Anterior cingulate cortex (tissue), 58 donors: ENCODE data around the gene HSF2.

Source experiments
- DNase-seq, 58 donors: peaks; one replicate each; lab custom pipeline; 2025; lab: John Stamatoyannopoulos, UW

The HSF2 gene

DNA sequence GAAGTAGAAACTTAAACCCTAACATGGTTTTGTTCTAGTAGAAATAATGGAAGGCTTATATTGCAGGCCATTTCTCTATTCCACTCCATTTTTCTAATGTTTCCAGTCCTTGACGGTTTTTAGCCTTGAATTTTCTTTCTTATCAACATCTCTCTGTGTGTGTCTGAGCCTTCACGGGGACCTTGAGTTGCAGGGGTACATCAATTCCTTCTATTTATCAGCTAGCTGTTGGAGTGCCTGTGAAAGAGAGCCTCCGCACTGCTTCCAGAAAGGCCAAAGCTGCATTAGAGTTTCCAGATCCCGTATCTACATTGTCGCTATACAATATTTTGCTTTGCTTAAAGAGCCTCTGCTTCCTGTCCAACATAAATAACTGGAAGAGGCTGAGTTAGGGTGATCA is 5.4 kb upstream of the HSF2 start:
- no peak for DNase-seq

DNA sequence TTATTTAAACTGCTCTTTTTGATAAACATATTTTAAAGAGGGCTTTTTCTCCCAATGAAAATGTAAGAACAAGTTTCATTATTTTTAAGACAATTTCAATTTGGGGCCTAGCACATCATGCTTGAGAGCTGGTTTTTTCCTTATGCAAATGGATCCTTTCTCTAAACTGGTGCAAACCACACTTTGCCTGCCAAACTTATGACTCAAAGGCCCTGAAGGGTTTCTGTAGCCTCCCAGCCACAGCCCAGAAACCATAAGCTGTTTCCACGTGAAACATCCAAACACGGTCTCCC is 451 bp upstream of the HSF2 start:
- no peak for DNase-seq

DNA sequence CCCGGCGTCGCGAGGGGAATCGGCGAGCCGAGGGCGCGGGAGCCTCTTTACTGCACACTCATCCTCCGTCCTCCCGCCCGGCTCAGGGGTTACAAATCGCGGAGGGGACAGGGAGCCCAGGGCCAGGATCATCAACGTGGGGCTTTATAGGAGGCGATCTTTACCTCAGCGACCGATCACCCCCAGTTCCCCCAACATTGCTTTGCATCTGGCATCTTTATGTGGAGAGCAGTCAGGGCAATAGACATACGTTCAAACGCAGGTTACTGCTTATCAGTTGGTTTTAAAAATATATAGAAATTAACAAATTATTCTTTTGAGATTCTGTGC is 634 bp downstream of the HSF2 start:
- DNase-seq, result peak in 7 of 58 donors; percentile 6 to 42 (median 23)

DNA sequence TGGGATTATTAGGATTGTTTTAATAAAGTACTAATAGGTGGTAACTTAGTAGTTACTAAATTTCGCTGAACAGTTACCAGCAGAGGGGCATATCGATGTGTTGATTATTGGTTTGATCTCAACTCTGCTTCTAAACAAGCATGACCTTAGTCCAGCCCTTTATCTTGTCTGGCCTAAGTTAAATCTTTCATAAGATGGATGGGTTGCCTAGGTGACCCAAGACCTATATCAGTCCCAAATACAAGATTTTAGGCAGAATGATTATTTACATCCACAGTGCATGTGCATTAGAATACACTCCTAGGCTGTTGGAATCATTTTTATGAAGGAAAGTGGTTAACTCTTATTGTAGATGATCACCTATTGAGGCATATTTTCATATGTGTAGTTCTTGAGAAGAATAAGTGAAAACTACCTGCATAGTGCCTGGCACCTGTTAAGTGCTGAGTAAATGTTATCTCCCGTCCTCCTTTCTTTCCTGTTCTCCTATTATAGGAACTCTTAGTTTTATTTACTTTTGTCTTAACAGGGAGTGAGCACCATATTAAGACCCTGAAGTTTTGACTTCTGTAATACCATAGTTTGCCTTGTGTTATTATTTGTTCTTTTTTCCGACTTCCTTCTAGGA is 1.1 kb downstream of the HSF2 start:
- no peak for DNase-seq

DNA sequence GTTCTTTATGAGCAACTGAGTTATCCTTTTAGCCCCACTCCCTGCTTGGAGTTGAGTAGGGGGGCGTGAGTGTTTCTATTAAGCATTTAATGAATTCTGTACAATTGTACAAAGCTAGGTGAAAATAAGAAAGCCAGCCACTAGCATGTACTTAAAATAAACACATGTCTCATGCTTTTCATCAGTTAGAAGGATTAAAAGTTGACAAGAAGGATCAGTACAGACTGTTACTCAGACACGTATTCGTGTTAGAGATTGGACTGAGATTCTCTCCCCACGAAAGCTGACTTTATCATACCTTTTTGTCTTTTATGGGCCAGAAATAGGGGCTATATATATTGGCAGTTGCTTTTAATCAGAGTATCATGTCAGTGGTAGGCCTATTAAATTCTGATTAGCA is 1.7 kb downstream of the HSF2 start:
- no peak for DNase-seq

DNA sequence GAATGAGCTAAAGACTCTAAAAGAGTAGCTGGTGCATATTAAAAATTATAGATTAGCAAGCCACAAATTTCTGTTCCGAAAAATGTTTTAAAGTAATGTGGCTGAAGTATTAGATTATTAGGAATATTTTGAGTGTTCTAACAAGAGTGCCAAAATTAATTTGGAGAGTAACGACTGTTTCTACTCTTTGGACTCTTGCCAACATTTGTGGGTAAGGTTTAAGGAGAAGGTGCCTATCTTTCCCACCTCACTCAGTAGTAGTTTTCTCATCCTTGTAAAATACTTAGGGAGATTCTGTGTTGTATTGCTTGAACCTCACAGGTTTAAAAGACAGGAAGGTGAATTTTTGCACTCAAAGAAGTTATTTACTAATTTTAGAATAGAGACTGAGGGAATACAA is 5.0 kb downstream of the HSF2 start:
- DNase-seq, result no peak

DNA sequence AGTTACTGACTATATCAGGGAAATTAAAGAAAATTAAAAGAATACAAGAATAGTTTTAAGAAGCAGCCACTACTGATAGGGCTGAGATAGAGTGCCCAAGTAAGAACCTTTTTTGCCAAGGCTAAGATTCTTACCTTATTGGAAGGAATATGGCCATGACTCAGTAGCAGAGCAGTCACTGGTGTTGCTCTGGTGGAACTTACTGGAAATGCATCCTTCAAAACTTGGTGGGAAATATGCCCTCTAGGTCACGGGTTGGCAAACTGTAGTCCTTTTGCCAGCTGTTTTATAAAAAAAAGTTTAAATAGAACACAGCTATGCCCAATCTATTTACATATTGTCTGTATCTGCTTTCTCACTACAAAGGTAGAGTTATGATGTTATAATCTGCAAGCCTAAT is 6.0 kb downstream of the HSF2 start:
- no peak for DNase-seq

DNA sequence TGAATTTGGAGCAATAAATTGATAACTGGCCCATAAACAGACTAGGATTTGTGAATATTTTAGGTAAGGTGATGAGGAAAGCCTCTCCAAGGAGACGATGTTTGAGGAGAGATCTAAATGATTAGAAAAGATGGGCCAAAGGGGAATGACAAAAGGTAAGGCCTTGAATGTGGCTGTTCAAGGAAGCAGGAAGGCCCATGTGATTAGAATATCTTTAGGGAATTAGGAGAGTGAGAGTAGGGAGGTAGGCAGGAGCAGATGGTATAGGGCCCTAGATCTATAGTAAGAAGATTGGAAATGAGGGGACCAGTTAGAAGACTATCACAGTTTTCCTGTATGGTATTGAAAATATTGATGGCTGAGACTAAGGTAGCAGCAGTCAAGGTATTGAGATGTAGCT is 6.7 kb downstream of the HSF2 start:
- no peak for DNase-seq

DNA sequence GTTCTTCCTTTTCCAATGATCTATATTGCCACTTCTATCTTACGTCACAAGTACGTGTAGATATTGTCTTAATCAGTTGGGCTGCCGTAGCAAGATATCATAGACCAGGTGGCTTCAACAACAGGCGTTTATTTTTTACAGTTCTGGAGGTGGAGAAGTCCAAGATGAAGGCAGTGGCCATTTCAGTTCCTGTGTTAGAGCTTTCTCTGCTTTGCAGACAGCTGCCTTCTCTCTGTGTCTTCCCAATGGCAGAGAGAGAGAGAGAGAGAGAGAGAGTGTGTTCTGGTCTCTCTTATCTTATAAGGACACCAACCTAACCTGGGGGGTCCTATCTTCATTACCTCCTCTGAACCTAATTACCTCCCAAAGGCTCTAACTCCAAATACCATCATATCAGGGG is 8.3 kb downstream of the HSF2 start:
- no peak for DNase-seq

DNA sequence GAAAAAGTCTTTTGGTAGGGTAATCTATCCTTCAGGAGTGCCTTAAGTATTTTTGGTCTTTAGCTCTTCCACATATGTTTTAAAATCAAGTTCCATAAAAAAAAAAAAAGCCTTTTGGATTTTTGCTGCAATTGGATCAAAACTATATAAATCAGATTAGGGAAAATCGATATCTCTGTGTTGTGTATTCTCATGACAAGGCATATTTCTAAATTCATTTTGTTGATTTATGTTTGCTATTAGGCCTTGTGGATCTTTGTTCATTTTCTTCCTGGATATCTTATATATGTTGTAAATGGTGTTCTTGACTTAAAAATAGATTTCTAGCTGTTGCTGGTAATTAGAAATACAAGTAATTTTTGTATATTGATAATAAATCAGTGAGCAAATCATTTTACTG is 8.8 kb downstream of the HSF2 start:
- DNase-seq, result no peak

DNA sequence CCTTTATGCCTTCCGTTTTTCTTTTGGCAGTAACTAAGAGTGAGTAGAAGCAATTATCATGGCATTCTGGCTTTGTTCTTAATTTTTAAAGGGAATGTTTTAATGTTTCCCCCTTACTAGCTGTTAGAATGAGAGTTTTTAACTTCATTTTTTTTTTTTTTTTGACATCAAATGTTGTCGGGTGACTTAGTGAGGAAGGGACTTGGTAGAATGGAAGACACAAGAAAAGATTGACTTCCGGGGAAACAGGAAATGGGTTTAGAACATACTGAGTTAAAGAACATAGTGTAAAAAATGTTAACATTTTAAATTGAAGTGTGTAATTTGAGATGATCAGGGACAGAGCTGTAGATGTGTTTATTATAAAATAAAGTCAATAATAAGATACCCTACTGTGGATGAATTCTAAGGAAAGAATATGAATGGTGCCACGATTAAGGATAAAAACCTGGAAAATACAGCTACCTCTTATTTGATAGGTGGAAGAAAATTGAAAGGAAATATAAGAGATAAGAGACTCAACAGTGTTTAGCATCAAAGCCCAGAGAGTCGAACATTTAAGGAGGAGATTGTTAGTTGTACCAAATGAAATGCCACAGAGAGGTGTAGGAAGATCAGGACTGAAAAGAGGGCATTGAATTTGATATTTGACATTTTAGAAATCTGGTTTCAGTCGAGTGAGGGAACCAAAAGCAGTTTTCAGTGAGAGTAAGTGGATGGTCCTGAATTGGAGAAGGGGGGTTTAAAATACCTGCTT is 9.4 kb downstream of the HSF2 start:
- no peak for DNase-seq

DNA sequence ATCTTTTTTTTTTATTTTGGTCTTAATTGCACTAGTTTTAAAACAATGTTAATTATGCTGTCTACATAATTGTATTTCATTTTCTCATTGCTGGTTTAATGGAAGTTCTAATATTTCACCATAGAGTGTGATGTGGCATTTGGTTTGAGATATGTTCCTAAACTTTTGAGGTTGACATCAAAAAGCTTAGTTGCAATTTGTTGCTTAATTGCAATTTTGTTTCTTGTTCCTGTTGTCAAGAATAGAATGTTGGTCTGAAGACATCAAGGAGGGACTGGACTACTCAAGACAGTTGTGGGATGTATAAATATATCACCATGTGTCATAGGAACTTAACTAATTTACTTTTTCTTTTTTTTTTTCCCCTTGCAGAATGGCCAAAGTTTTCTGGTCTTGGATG is 12.5 kb downstream of the HSF2 start:
- DNase-seq, result no peak

DNA sequence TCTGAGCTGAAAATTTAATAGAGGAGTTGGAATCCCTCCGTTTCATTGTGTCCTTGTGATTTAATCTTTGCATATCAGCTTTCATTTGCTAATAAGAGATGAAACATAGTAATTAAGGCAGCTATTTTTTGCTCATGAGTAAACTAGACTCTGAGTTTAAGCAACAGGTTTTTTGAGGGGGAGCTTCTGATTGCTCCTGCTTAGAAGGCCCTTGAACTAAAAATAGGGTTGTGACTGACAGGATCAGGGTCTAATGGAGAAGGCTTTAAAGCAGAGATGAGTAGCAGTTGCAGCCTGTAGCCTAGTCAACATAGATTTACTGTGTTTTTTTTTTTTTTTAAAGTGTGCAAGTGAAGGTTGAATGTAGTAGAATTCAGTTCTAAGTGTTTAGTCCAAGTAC is 17.4 kb downstream of the HSF2 start:
- DNase-seq, result no peak

DNA sequence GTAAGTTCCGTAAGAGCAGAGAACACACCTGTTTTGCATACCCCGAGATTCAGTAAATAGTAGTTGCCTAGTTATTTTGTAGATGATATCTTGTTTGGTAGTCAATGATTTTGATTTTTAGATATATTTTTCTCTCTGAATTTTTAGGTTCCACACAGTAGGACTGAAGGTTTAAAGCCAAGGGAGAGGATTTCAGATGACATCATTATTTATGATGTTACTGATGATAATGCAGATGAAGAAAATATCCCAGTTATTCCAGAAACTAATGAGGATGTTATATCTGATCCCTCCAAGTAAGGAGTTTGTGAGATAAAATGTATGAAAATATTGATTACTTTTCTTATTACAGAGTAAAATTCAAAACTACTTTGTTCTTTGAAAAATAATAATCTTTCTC is 22.6 kb downstream of the HSF2 start:
- DNase-seq, result no peak

DNA sequence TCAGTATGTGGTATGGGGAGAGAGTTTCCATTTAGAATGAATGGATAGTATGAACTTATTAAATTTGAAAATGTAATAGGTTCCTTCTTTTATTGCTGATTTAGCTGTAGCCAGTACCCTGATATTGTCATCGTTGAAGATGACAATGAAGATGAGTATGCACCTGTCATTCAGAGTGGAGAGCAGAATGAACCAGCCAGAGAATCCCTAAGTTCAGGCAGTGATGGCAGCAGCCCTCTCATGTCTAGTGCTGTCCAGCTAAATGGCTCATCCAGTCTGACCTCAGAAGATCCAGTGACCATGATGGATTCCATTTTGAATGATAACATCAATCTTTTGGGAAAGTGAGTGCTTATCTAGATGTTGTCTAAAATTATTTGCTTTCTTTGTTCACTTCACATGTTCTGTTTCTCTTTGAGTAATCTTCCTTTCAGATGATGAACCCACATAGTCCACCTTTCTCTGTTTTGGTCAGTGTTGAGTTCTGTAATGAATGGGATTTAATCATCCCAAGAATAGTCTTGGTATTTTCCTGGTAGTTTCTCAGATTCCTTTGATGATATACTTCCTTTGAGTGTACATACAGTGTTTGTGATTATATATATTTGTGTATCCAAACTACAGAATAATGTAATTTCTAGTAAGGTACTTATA is 23.3 kb downstream of the HSF2 start:
- no peak for DNase-seq

DNA sequence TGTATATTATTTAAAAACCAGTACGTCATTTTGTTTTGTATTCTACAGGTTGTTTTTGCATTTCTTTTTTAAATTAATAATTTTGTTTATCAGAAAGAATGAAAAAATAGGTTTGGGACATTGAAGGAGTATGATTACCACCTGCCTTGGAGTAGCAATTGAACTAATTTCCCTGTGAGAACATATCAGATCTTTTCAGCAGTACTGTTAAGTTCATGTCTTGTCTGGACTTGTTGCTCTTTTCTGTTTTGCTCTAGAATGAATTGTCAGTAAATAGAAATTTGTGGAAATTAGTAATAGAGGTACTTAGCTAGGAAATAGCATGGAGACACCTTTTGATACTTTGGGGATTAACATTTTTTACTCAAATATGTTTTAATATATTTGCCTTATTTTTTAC is 24.3 kb downstream of the HSF2 start:
- no peak for DNase-seq

DNA sequence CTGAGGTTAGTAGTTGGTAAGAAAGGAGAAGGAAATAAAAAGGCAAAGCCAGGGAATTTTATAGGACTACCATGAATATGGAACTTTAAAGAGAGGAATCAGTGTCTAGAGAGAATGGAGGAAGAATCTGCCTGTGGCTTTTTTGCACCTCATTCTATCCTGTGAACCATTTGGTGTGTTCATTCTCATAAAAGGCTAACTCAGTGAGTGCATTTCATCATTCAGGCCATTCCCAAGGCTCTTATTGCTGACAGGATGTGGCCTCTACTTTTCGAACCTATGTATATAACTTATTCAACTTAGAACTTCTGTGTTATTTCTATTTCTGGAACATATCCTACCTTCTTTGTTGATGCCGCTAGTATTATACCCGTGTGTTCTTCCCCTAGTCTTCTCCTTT is 27.1 kb downstream of the HSF2 start:
- no peak for DNase-seq

DNA sequence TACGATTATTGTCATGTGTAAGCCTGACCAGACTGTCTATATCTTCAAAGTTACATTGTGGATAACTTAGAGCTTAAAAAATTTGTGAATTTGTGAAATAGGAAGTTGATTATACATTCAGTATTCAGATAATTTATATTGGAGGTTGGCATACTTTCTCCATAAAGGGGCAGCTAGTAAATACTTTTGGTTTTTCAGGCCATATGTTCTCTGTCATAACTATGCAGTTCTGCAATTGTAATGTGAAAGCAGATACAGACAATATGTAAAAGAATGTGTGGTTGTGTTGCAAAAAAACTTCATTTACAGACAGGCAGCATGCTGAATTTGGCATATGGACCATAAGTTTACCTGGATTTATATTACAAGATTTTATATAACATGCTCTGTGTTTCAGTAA is 29.3 kb downstream of the HSF2 start:
- DNase-seq, result no peak

DNA sequence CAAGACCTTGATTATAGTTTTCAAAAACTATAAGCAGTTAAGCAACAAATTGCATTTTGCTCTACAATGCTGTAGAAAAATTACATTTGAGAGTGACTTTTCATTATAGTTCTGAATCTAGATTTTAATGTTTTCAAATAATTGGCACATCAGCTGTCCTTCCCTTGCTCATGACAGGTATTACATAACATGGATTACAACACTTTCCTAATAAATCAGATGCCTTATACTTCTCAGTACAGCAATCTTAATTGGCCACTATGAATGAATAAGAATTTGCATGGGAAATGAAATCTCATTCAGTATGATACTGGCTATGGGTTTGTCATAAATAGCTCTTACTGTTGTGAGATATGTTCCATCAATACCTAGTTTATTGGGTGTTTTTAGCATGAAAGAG is 29.9 kb downstream of the HSF2 start:
- DNase-seq, result no peak

DNA sequence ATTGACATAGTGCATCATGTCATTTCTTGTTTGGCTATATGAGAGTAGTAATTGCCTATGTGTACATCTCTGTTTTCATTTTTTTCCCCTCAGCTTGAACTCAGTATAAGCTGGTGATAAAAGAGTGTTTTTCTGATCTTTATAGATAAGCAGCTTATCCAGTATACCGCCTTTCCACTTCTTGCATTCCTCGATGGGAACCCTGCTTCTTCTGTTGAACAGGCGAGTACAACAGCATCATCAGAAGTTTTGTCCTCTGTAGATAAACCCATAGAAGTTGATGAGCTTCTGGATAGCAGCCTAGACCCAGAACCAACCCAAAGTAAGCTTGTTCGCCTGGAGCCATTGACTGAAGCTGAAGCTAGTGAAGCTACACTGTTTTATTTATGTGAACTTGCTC is 32.3 kb downstream of the HSF2 start:
- DNase-seq, result no peak

DNA sequence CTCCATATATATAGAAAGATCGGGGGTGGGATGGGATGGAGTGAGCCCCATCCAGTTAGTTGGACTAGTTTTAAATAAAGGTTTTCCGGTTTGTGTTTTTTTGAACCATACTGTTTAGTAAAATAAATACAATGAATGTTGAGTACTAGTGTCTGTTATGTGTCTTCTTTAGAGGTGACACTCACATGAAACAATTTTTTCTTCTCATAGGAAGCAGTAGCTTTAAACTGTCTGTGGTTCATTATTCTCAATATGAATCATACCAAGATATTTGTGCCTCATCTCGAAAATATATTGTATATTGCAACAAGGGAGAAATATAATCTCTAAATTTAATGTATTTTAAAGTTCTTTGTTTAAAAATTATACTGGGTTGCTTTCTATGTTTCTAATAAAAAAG is 33.4 kb downstream of the HSF2 start:
- no peak for DNase-seq

DNA sequence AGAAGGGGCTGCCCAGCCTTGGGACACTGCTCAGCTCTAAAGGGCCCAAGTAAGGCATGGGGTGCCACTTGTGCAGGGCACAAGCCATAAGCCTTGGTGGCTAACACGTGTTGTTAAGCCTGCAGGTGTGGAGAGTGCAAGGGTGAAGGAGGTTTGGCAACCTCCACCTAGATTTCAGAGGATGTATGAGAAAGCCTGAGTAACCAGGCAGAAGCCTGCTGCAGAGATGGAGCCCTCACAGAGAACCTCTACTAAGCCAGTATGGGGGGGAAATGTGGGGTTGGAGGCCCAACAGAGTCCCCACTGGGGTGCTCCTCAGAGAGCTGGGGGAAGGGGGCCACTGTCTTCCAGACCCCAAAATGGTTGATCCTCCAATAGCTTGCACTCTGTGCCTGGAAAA is 39.5 kb downstream of the HSF2 start:
- DNase-seq, result no peak

DNA sequence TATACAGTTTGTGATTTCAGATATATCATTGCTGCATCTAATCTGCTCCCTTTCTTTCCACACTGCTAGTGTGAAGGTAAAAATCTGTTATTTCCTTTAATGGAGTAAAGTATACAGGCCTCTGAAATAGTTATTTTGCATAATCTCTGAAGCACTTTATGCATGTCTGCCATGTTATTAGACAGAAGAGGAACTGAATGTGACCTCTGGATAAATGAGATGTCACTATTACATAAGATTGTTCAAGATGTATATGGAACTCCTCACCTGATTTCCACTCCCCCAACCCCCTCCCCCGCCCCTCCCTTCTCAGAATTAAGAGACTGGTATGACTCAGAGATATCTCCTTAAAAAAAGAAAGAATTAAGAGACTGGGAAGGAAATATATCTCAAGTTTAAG is 45.8 kb downstream of the HSF2 start:
- DNase-seq, result no peak
